ENCODE data around the gene VPS13A.
"Not testable (repeated sequence)": the region's sequence is repeated elsewhere in the genome, so short reads cannot be mapped to it uniquely, and the experiment has no call there.

VPS13A gene

DNA sequence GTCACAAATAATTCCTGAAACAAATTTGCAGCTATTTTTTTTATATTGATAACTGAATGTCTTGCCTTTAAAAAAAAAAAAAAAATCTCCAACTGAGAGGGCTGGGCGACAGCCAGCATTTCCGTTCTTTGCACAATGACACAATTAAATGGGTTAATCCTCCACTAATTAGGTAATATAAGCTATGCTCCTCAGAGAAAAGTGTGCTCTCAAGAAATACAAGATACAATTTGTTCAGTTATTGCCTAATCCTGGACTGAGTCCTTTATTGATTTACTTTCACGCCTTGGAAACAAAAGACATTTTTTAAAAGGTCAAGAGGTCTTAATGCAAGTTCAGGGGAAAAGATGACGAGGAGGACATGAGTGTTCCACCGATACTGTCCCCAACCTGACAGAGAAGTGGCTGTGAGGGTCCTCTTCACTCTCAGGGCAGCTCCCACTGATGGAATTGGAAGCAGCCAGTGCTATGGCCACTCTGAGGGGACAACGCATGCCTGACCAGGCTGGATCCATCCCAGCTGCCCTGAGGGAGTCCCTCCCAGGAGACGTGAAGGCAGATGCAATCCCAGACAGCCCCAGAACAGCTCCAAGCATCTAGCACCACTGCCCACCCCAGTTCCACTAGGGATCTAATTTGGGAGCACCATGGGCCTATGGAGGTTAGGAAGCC, 250.1 kb downstream of the VPS13A start:
- DNase-seq = no peak

DNA sequence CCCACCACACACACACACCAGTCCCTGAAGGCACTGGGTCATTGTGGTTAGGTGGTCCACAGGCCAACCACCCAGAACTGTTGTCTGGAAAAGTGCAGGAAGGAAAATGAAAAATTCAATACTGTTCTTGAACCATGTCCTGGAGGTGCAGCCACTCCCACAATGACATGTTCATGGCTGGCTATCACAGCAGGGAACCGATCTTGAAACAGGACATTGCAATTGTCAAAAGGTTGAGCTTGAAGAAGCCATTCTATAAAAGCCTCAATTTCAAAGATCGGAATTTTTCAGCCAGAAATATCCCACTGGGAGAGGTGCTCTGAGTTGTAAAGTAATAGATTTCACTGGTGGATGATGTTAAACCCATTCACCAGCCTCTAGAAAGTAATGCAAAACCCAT, 252.6 kb downstream of the VPS13A start:
- no peak for DNase-seq

DNA sequence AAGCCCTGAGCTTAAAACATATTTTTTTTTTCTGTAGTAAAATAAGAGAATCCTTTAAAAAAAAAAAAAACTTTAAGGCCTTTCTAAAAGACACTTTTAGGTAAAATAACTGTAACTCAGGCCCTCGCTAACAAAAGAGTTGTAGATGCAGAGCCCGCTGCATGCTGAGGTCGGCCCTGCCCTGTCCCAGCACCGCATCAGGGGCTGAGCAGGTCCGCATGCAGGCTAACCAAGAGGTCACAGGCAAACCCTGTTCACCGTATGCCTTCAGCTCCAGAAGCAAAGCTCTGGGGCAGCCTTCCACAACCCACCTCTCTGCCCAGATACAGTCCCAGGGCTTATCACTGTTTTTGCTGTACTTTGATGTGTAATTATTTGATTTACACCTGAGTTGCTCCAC, 254.7 kb downstream of the VPS13A start:
- no peak for DNase-seq

DNA sequence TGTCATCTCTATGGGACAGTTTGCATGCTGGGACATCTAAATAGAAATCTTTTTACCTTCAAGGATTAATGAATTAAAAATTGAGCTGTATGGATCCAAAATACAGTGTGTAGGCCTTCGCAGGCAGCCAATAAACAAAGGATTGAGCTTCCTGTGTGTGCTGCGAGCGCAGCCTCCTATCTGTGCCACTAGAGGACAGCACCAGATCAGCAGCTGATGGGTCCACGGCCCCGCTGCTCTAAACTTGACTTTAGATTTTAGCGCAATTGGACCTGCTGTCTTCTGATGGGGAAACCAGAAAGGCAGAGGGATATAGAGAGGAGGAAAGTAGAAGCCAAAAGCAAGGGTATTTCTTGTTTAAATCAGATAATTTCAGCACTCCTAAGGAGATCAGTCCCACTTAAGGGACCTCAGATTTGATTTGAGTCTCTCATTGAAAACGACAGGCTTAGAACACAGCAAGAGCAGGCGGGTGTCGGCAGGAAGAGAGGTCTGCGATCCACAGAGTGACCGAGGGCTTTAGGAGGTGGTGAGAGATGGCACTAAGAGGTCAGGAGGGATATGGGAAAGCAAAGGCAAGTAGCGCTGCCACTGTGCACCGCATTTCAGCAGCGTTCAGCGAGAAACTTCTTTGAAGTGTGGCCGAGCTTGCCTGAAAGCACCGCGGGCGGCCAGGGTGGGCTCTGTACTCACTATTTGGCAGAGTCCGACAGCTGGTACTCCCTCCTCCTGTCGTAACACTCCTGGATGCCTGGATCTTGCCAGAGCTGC, 256.5 kb downstream of the VPS13A start:
- DNase-seq = peak; percentile 77

DNA sequence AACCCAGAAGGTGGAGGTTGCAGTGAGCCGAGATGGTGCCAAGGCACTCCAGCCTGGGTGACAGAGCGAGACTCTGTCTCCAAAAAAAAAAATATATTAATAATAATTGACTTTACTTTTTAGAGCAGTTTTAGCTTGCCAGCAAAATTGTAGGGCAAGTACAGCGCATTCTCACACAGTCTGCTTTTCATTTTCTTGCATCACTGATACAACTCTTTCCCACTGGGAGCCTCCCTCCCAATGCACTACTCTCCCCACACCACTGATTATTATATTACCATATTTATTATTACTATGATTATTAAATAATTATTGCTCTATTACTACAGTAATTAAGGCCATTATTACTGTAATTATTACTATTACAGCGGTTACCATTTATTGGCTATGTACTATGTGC, 257.9 kb downstream of the VPS13A start:
- no peak for DNase-seq

DNA sequence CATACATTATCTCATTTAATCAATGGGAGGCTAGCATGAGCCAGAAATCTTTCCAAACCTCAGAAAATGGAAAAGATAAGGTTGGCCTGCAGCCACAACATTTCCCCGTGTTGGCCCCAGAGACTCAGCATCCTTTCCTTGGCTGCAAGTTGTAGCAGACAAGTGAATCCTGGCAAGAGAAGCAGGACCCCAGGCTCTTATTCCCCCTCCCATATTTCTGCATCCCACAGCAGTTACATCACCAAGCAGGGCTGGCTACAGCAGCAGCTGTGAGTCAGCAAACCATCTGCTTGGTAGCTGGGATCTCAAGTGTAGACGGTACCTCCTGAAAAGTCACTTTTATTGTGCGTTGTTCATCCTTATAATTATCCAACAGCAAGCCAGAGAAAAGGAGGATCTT, 258.4 kb downstream of the VPS13A start:
- peak; percentile 53 for DNase-seq

DNA sequence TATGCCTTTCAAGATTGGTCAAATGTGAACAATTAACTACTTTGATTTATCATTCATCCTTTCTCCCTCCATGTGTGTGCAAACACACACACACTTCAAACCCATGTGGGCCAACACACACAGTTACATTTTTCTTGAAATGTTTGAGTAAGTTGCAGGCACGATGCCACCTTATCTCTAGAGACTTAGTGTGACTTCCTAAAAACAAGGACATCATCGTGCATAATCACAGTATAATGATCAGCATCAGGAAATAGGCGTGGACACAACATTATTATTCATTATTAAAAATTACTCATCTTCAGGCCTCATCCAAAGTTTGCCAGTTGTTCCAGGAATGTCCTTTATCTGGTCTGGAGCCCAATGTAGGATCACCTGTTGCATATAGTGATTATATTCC, 261.3 kb downstream of the VPS13A start:
- no peak for DNase-seq

DNA sequence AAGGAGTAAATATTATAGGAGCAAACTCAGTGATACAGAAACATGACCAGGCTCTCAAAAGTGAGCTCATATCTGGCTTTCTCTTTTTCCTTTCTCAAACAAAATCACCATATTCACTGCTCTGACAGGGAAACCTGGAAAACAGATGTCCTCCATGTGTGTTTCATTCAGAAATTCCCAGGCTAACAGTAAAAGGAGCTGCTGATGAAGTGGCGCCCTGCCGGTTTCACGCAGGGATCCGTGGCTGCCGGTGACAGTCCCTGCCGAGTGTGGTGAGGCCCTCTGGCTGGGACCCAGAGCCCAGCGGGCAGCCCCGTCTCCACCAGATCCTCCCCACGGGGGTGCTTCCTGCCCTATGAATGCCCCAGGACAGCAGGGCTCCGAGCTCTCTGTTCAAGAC, 262.7 kb downstream of the VPS13A start:
- DNase-seq = peak; percentile 65

DNA sequence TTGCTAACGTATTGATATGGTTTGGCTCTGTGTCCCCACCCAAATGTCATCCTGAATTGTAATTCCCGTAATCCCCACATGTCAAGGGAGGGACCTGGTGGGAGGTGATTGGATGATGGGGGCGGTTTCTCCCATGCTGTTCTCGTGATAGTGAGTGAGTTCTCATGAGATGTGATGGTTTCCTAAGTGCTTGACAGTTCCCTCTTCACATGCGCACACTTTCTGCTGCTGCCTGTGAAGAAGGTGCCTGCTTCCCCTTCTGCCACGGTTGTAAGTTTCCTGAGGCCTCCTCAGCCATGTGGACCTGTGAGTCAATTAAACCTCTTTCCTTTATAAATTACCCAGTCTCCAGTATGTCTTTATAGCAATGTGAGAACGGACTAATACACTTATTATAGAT, 263.8 kb downstream of the VPS13A start:
- DNase-seq = not testable (repeated sequence)

DNA sequence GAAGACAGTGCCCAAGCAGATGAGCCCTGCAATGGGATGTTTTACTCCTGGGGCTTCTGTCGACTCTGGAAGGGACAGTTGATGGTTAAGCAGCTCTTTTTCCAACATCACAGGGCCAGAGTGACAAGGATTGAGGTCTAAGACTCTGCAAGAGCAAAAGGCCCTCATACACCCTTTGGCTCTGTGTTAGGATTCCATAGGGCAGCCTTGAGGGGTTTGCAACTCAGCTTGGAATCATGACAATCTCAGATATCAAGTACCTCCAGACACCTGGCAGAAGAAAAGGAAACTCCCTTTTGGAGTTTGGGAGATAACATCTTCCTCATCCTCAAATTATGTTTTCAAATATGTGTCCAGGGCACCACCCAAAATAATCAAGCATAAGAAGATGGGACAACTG, 265.1 kb downstream of the VPS13A start:
- DNase-seq = no peak

DNA sequence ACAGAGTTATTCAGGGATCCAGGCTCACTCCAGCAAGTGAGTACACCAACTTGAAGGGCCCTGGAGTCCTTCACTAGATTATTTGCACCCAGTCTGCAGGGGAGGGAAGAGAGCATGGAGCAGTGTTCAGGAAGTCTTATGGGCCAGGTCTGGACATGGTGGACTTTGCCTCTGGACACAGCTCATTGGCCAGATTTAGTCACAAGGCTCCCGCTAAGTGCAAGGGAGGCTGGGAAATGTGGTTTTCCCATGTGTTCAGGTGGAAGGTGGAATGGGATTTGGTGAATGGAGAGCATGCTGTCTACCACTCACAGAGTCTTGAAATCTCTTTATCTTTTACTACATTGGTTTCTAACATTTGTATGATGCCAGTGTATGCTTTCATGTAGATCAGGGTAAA, 270.3 kb downstream of the VPS13A start:
- no peak for DNase-seq

DNA sequence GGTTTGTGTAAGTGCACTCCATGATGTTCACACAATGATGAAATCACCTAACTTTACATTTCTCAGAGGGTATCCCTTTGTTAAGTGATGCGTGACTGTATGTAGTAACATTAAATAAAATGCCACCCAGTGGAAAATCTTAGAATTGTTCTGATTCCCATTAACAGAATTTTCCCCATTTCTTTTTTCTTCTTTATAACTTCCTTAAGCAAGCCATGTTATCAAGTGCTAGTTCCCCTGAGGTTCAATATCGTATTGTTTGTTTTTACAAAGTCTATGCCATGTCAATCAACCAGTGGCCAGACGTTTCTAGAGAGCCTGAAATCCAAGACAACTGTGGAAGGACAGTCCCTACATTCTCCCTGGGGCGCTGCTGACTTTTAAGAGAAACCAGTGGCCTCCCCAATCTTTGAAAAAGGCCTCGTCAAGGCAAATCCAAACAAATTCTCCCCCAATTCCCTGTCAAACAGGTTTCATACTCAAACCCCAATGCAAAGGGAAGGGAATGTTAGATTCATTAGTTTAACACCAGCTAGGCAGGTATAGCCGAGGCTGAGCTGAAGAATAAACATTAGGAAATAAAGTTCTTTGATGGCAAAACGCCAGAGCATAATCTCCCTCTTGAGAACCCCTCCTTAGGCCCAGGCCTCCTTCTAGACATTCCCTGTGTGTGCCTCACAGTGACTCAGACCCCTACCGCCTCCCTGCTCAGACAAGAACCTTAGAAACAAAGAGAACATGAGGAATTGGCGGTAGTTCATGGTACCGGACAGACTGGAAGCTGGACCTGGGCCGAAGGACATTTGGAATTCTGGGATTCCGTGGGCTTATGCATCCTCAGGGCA, 272.1 kb downstream of the VPS13A start:
- no peak for DNase-seq

DNA sequence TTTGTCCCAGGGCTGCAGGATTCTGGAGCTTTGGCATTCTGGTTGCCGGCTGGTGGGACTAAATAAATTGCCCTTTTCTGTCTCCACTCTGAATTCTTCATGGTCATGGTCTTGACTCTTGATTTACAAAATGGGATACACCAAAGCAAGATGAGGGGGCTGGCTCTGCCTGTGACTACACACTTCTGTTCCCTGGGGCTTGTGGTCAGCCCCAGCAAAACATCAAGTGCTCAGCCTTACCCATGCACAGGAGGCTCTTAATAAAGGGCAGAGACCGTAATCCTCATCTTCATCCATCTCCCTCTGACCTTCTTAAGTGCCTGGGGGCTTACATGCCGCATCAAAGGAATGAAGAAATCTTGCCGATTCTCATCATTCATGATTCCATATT, 272.7 kb downstream of the VPS13A start:
- no peak for DNase-seq

DNA sequence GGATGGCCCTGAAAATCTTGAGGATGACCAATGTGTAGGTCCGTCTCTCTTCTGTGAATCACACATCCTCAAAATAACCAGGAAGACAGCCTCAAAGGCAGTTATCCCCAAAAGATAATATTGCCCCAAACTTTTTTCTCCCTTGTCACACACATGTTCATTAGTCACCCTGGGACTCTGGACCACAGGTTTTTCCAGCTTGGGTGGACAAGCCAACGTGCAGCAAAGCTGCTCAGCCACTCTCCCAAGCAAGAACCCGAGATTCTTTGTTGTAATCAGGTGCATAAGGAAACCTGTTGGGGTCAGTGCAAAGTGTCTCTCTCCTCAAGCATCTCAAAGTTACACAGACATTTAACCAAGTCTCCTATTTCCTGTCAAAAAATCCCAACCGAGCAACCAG, 274.2 kb downstream of the VPS13A start:
- no peak for DNase-seq

DNA sequence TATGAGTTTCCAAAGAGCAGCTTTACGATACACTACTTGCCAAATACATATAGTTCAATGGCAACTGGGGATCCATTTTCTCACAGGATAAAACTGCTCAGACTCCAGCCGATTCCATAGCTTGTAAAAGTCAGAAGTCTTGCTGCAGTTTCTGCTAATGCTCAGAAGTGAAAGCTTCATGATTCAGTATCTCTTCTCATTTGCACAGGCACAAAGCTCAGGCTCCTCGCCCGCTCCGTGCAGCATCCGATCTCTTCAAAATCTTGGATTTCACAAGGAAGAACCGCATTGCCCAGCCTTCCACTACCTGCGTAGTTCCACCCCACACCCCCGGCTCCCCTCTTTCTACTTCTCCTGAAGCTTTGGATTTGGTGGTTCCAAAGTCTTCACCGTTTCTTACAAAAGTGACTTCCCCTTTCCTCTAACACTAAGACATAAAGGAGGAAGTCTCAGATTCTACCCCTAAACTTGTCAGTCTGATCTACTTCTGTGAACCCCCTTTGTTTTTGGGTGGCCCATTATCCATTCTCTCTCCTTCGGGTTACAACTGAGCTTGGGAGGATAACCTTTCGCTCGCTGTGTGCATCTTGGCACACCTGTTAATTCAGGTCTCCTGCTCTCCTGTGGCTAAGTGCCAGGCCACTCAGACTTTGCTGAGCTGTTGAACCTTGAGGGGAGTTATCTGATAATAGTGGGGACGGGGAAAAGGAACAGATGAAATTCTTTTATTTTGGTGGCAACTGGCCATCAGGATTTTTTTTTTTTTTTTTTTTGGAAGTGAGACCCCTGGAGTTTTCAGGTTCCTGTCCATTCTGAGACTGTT, 276.7 kb downstream of the VPS13A start:
- no peak for DNase-seq

DNA sequence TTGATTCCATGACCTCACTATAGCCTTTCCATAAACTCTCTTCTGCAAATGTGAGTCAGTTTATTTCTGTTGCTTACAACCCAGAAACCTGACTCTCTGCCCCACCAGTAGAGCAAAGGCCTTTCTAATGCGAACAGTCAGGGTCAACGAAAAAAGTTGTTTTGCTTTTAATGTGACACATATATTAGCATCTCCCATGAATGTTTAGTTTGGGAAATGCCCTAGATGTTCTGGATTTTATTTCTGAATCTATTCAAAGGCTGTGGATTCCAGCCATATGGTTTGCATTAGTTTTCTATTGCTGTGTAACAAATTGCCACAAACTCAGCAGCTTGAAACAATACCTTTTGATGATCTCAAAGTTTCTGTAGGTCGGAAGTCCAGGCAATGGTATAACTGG, 277.3 kb downstream of the VPS13A start:
- DNase-seq = no peak

DNA sequence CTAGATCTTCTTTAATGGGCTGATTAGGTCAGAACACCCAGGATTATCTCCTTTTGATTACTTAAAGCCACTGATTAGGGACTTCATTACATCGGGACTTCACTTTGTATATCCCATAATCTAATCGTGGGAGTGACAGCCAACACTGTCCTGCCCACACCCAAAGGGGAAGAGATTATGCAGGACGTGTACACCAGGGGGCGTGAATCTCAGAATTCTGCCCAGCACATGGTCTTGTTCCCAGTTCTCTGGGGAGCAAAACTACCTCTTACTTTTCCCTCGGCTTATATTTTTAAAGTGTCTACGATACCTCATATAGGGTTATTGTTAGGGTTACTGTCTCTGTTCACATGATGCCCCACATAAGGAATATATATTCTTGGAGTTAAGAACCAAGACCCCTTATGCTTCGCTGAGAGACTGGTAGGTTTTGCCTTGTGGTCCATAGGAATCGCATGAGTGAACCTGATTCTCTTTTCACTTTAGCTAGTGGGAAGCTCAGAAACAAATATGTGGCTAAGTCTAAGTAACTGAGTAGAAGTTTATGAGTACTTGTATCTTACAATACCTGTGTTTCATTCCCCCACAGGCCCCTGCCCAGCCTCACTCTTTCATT, 278.1 kb downstream of the VPS13A start:
- no peak for DNase-seq

DNA sequence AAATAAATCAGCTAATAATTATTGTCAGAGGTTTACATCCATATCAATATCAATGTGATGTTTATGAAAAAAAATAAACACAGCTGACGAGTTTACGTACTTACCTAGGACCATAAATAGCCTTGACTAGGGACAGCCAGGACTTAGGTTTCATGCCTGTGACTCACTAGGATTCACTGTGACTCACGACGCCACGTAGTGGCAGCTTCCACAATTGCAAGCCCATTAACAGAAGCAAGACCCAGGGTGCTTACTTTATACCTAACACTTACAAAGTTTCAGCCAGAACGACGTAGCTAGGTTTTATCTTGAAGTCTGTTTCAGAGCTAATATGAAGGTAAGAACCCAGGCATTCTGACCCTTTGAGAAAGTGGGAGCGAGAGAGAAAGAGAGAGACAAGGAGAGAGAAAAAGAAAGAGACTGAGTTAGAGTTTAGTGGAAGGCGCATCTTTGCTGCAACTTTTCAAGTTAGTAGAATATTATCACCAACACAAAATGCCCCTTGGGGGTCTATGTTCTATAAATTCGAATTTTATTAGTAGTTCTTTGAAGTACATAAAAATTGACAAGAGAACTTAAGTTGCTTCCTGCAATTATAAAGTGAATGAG, 279.6 kb downstream of the VPS13A start:
- DNase-seq = peak; percentile 86

DNA sequence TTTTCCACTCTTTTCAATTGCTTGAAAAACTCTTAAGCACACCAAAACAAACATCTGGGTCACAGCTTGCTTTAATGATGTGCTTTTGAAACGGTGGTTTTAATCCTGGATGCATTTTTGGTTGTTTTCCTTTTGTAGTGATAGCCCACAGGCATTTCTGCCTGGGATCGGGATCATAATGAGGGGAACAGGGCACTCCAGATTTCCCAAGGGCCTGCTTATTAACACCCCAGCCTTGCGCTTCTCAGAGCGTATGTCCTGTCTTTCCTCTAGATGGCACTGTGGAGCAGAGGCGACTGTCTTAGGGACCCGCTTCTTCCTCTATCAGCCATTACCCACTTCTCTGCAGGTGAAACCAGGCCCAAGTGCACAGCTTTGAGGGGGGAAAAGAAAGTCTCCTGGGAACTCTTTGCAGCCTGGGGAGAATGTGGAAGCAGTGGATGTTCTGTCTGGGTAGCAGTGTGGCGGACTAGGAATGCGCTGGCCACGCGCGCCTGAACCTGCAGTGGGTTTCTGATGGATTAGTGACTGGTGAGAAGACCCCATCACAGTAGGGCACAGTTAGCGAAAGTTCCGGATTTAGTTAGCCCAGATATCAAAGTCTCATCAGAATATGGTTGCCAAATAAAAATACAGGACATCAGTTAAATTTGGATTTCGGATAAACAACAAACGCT, 280.7 kb downstream of the VPS13A start:
- DNase-seq = peak; percentile 60

DNA sequence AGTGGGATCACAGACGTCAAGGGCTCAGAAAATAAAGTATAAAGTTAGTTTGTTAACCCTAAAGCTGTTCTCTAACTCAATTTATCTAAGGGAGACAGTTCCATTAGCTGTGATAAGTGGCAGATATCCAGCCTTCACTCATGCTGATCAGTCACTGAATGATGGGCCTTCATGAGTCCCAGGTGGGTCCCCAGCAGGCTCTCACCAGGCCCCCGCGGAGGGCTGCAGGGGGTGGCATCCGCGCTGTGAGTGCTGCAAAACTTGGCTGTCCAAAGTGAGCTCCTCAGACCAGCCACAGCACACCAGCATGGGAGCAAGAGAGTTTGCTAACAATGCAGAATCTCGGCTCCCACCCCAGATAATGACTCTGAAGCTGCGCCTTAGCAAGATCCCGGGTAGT, 283.6 kb downstream of the VPS13A start:
- DNase-seq = no peak

DNA sequence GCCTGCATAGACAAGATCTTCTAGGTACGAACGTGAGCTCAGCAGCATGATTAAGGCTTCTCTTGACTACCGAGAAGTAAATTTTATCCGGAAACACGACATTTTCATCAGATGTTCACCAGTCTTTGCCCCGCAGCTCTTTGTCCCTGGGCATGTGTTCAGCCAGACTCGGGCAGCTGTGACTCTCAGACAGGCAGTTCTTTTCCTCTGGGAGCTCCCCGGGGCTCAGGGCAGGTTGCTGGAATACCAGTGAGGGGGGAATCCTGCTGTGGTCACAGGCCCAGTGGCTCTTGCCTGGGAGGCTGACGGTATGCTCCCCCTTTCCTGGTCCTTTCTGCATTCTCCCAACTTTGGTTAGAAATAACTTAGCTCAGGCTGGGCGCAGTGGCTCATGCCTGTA, 284.7 kb downstream of the VPS13A start:
- DNase-seq = no peak
